ENCODE measurements around the gene TMTC1.

DNA sequence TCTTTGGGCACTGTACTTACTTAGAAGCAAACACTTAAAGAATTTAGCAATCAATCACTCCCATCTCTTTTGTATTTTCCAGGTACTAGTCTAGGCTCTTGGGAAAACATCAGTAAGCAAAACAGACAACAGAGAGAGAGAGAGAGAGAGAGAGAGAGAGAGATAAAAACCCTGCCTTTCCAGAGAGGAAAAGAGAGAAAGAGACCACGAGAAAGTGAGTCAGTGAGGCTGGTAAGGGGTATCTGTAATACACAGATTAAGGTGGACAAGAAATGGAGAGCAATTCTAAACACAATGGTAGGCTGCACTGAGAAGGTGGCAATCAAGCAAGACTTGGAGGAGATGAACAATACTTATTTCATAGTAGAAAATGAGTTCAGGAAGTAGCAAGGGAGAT lies 166.3 kb downstream of the TMTC1 start:
- TF ChIP-seq POLR2A (IDR thresholded peaks at IDR 0.05) = no peak
- TF ChIP-seq, protein P1, sequence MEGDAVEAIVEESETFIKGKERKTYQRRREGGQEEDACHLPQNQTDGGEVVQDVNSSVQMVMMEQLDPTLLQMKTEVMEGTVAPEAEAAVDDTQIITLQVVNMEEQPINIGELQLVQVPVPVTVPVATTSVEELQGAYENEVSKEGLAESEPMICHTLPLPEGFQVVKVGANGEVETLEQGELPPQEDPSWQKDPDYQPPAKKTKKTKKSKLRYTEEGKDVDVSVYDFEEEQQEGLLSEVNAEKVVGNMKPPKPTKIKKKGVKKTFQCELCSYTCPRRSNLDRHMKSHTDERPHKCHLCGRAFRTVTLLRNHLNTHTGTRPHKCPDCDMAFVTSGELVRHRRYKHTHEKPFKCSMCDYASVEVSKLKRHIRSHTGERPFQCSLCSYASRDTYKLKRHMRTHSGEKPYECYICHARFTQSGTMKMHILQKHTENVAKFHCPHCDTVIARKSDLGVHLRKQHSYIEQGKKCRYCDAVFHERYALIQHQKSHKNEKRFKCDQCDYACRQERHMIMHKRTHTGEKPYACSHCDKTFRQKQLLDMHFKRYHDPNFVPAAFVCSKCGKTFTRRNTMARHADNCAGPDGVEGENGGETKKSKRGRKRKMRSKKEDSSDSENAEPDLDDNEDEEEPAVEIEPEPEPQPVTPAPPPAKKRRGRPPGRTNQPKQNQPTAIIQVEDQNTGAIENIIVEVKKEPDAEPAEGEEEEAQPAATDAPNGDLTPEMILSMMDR (IDR thresholded peaks at IDR 0.05) = no peak

Data from uterus (tissue), 2 donors.